ENCODE measurements around the gene STX8.

The STX8 gene

GRCh38 chr17:9363440-9364350 lies 211.9 kb downstream of the STX8 start:
- H3K27me3 ChIP-seq (ENCODE audit: insufficient read depth, low read length): no peaks in the 10 kb centered on the region
- peaks cover 2 to 5% of the 10 kb centered on the region in 2 experiments for H3K4me1 ChIP-seq (ENCODE audit: control insufficient read depth in 1 of 2, insufficient read depth in 2 of 2, low read length in 2 of 2)
- no peak overlapping the region for H3K4ac ChIP-seq (ENCODE audit: low read depth, low read length)
- no peaks in the 10 kb centered on the region for H3K36me3 ChIP-seq (ENCODE audit: control insufficient read depth in 1 of 2, insufficient read depth in 2 of 2, low read length in 2 of 2)
- no peak for DNase-seq
- no peak overlapping the region for H3K18ac ChIP-seq (ENCODE audit: low read length)
- no peak overlapping the region for H3K14ac ChIP-seq (ENCODE audit: low read length)
- no peak overlapping the region for H4K12ac ChIP-seq (ENCODE audit: low read depth, low read length)
- no peak overlapping the region for H3K9ac ChIP-seq (ENCODE audit: low read length)
- H3K23ac ChIP-seq (ENCODE audit: low read length): no peak overlapping the region
- H2AFZ ChIP-seq (ENCODE audit: insufficient read depth, low read length, poor library complexity): no peak overlapping the region
- H3K79me2 ChIP-seq (ENCODE audit: control insufficient read depth, insufficient read depth, low read length, poor library complexity): no peaks in the 10 kb centered on the region
- no CpG with 5 or more reads among the region's 13 CpGs for WGBS (ENCODE audit: extremely low coverage, insufficient coverage, insufficient read length)
- no peaks in the 10 kb centered on the region for H3K9me3 ChIP-seq (ENCODE audit: insufficient read depth, low read depth, low read length)
- no peak overlapping the region for H2BK5ac ChIP-seq (ENCODE audit: low read depth, low read length, poor library complexity)
- no peaks in the 10 kb centered on the region for H3K79me1 ChIP-seq (ENCODE audit: low read length)
- no peak overlapping the region for H3K27ac ChIP-seq (ENCODE audit: low read depth, low read length)
- H2AK5ac ChIP-seq (ENCODE audit: low read length): no peak overlapping the region
- H2BK12ac ChIP-seq (ENCODE audit: low read length): no peak overlapping the region
- H4K8ac ChIP-seq (ENCODE audit: low read depth, low read length): no peak overlapping the region
- no peak overlapping the region for H3K4me2 ChIP-seq (ENCODE audit: low read length)
- no peak overlapping the region for H4K91ac ChIP-seq (ENCODE audit: low read depth, low read length)
- H2BK120ac ChIP-seq (ENCODE audit: insufficient read depth, low read length, poor library complexity): no peak overlapping the region
- no peak overlapping the region for H3K4me3 ChIP-seq (ENCODE audit: low read depth, low read length)

GRCh38 chr17:9361188-9361955 lies 214.2 kb downstream of the STX8 start:
- Histone ChIP-seq H3K18ac (ENCODE audit: low read length) (no peak overlapping the region), H3K79me2 (ENCODE audit: control insufficient read depth, insufficient read depth, low read length, poor library complexity) (no peaks in the 10 kb centered on the region), H4K8ac (ENCODE audit: low read depth, low read length) (no peak overlapping the region), H3K79me1 (ENCODE audit: low read length) (no peaks in the 10 kb centered on the region), H3K36me3 (ENCODE audit: control insufficient read depth in 1 of 2, insufficient read depth in 2 of 2, low read length in 2 of 2) (no peaks in the 10 kb centered on the region), H2AK5ac (ENCODE audit: low read length) (no peak overlapping the region), H3K27me3 (ENCODE audit: insufficient read depth, low read length) (no peaks in the 10 kb centered on the region), H3K4me1 (ENCODE audit: control insufficient read depth in 1 of 2, insufficient read depth in 2 of 2, low read length in 2 of 2) (peaks cover 2% of the 10 kb centered on the region in 2 experiments), H3K27ac (ENCODE audit: low read depth, low read length) (no peak overlapping the region), H3K4me3 (ENCODE audit: low read depth, low read length) (no peak overlapping the region), H2BK5ac (ENCODE audit: low read depth, low read length, poor library complexity) (no peak overlapping the region), H3K9me3 (ENCODE audit: insufficient read depth, low read depth, low read length) (no peaks in the 10 kb centered on the region), H4K91ac (ENCODE audit: low read depth, low read length) (no peak overlapping the region), H4K12ac (ENCODE audit: low read depth, low read length) (no peak overlapping the region), H3K4me2 (ENCODE audit: low read length) (no peak overlapping the region), H3K14ac (ENCODE audit: low read length) (no peak overlapping the region), H2BK120ac (ENCODE audit: insufficient read depth, low read length, poor library complexity) (no peak overlapping the region), H3K23ac (ENCODE audit: low read length) (no peak overlapping the region), H2BK12ac (ENCODE audit: low read length) (no peak overlapping the region), H3K9ac (ENCODE audit: low read length) (no peak overlapping the region), H3K4ac (ENCODE audit: low read depth, low read length) (no peak overlapping the region), H2AFZ (ENCODE audit: insufficient read depth, low read length, poor library complexity) (no peak overlapping the region)
- no CpG with 5 or more reads among the region's 7 CpGs for WGBS (ENCODE audit: extremely low coverage, insufficient coverage, insufficient read length)
- DNase-seq: peak; percentile 47 to 89

- Histone ChIP-seq H3K79me2 (ENCODE audit: control insufficient read depth, insufficient read depth, low read length, poor library complexity) (no peaks in the 10 kb centered on the region), H3K14ac (ENCODE audit: low read length) (no peak overlapping the region), H3K27ac (ENCODE audit: low read depth, low read length) (no peak overlapping the region), H2AFZ (ENCODE audit: insufficient read depth, low read length, poor library complexity) (no peak overlapping the region), H3K4me3 (ENCODE audit: low read depth, low read length) (no peak overlapping the region), H4K8ac (ENCODE audit: low read depth, low read length) (no peak overlapping the region), H3K18ac (ENCODE audit: low read length) (no peak overlapping the region), H3K4me2 (ENCODE audit: low read length) (no peak overlapping the region), H4K91ac (ENCODE audit: low read depth, low read length) (no peak overlapping the region), H3K9ac (ENCODE audit: low read length) (no peak overlapping the region), H3K4ac (ENCODE audit: low read depth, low read length) (no peak overlapping the region), H2BK120ac (ENCODE audit: insufficient read depth, low read length, poor library complexity) (peak overlapping the region; percentile 84), H3K79me1 (ENCODE audit: low read length) (no peaks in the 10 kb centered on the region), H3K23ac (ENCODE audit: low read length) (no peak overlapping the region), H2BK5ac (ENCODE audit: low read depth, low read length, poor library complexity) (peak overlapping the region; percentile 69), H3K4me1 (ENCODE audit: control insufficient read depth in 1 of 2, insufficient read depth in 2 of 2, low read length in 2 of 2) (peaks cover 2% of the 10 kb centered on the region in 2 experiments), H2BK12ac (ENCODE audit: low read length) (no peak overlapping the region), H3K9me3 (ENCODE audit: insufficient read depth, low read depth, low read length) (no peaks in the 10 kb centered on the region), H2AK5ac (ENCODE audit: low read length) (no peak overlapping the region), H3K36me3 (ENCODE audit: control insufficient read depth in 1 of 2, insufficient read depth in 2 of 2, low read length in 2 of 2) (no peaks in the 10 kb centered on the region), H3K27me3 (ENCODE audit: insufficient read depth, low read length) (no peaks in the 10 kb centered on the region), H4K12ac (ENCODE audit: low read depth, low read length) (no peak overlapping the region)
- peak; percentile 80 to 82 for DNase-seq
- WGBS (ENCODE audit: extremely low coverage, insufficient coverage, insufficient read length): no CpG with 5 or more reads among the region's 13 CpGs
Measured at GRCh38 chr17:9360677-9361081, 214.9 kb downstream of the STX8 start.

GRCh38 chr17:9356488-9356911 lies 219.1 kb downstream of the STX8 start:
- Histone ChIP-seq H2AK5ac (ENCODE audit: low read length) (no peak overlapping the region), H3K27ac (ENCODE audit: low read depth, low read length) (no peak overlapping the region), H3K79me1 (ENCODE audit: low read length) (no peaks in the 10 kb centered on the region), H3K4me1 (ENCODE audit: control insufficient read depth in 1 of 2, insufficient read depth in 2 of 2, low read length in 2 of 2) (peaks cover 2% of the 10 kb centered on the region in 2 experiments), H2BK12ac (ENCODE audit: low read length) (no peak overlapping the region), H2BK120ac (ENCODE audit: insufficient read depth, low read length, poor library complexity) (no peak overlapping the region), H3K4me3 (ENCODE audit: low read depth, low read length) (no peak overlapping the region), H3K9ac (ENCODE audit: low read length) (no peak overlapping the region), H3K14ac (ENCODE audit: low read length) (no peak overlapping the region), H3K79me2 (ENCODE audit: control insufficient read depth, insufficient read depth, low read length, poor library complexity) (no peaks in the 10 kb centered on the region), H3K23ac (ENCODE audit: low read length) (no peak overlapping the region), H3K4ac (ENCODE audit: low read depth, low read length) (no peak overlapping the region), H4K91ac (ENCODE audit: low read depth, low read length) (no peak overlapping the region), H3K18ac (ENCODE audit: low read length) (no peak overlapping the region), H2AFZ (ENCODE audit: insufficient read depth, low read length, poor library complexity) (no peak overlapping the region), H3K27me3 (ENCODE audit: insufficient read depth, low read length) (no peaks in the 10 kb centered on the region), H3K36me3 (ENCODE audit: control insufficient read depth in 1 of 2, insufficient read depth in 2 of 2, low read length in 2 of 2) (no peaks in the 10 kb centered on the region), H4K12ac (ENCODE audit: low read depth, low read length) (no peak overlapping the region), H3K4me2 (ENCODE audit: low read length) (no peak overlapping the region), H2BK5ac (ENCODE audit: low read depth, low read length, poor library complexity) (no peak overlapping the region), H4K8ac (ENCODE audit: low read depth, low read length) (no peak overlapping the region), H3K9me3 (ENCODE audit: insufficient read depth, low read depth, low read length) (no peaks in the 10 kb centered on the region)
- no CpG with 5 or more reads among the region's 3 CpGs for WGBS (ENCODE audit: extremely low coverage, insufficient coverage, insufficient read length)
- DNase-seq: no peak
